IPS DF 4.7 (cell line): ENCODE results near the gene CENPX.
"Not testable (repeated sequence)": the region's sequence is repeated elsewhere in the genome, so short reads cannot be mapped to it uniquely, and the experiment has no call there.

Source experiments
- DNase-seq: peaks from one replicate; pipeline ENCODE4 v3.0.0-alpha.2; 2013; ENCODE audit warnings: low spot score; ENCODE audit errors: extremely low read depth

CENPX gene

DNA sequence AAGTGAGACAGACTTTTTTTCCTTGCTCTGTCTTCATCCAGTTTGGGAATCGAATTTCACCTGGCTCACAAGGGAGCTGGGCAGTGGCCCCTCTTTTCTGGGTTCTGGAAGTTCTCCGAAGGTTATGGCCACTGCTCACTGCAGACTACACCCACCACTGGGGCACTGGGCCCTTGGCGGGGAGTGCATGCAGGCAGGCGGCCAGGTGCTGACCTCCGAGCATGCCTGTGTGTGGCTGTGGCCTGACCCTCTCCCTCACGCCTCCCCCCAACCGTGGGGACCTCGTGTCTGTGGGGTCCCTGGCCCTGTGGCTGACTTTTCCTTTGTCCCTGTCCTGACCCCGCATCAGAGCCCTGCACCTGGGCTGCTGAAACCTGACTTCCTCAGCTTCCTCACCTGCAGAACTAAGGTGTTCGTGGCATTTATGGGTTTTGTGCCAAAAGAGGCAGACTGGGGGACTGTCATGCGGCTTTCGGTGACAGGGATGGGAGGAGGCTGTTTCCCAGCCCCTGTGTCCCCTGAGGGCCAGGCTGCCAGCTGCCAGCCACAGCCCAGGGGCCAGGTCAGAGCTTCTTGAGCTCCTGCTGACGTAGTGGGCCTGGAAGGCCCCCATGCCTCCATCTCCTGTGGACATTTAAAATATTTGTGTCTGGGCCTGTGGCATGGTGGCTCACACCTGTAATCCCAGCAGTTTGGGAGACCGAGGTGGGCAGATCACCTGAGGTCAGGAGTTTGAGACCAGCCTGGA, 23.8 kb downstream of the CENPX start:
- no peak for DNase-seq

GRCh38 chr17:81998212-81998611, 24.5 kb downstream of the CENPX start:
- DNase-seq, result no peak

DNA sequence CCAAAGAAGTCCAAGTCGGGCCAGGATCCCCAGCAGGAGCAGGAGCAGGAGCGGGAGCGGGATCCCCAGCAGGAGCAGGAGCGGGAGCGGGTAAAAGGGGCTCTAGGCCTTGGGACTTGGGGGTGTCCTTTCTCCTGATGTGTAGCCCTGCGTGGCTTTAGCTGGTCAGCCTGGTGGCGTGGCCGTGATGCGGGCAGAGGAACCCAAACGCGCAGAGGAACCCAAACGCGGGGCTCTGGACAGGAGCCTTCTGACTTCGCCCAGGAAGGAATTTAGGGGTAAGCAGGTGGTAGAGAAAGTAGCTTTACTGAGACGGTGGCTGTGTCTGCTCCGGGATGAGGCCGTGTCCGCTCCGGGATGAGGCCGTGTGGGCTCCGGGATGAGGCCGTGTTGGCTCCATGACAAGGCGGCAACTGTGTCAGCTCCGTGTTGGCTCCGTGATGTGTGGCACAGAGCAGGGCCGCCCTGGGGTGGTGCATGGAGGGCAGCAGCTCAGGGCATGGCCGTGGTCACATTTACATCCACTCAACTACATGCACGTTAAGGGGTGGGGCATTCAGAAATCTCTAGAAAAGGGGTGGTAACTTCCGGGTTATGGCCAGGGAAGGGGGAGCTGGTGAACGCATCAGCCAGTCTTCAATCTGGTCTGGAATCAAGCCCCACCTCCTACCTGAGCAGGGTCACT, 25.8 kb downstream of the CENPX start:
- no peak for DNase-seq

DNA sequence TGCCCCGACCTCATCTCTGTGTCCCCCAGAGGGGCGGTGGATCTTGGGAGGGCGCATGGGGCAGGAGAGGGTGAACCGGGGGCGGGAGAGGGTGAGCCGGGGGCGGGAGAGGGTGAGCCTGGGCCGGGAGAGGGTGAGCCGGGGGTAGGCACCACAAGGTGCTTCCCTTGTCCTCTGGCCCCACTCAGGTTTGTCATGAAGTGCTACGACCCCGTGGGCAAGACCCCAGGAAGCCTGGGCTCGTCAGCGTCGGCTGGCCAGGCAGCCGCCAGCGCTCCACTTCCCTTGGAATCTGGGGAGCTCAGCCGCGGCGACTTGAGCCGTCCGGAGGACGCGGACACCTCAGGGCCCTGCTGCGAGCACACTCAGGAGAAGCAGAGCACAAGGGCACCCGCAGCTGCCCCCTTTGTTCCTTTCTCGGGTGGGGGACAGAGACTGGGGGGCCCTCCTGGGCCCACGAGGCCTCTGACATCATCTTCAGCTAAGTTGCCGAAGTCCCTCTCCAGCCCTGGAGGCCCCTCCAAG, 26.4 kb downstream of the CENPX start:
- no peak for DNase-seq

- DNase-seq, result no peak
Observed at GRCh38 chr17:81995463-81996231, 27.0 kb downstream of the CENPX start.

DNA sequence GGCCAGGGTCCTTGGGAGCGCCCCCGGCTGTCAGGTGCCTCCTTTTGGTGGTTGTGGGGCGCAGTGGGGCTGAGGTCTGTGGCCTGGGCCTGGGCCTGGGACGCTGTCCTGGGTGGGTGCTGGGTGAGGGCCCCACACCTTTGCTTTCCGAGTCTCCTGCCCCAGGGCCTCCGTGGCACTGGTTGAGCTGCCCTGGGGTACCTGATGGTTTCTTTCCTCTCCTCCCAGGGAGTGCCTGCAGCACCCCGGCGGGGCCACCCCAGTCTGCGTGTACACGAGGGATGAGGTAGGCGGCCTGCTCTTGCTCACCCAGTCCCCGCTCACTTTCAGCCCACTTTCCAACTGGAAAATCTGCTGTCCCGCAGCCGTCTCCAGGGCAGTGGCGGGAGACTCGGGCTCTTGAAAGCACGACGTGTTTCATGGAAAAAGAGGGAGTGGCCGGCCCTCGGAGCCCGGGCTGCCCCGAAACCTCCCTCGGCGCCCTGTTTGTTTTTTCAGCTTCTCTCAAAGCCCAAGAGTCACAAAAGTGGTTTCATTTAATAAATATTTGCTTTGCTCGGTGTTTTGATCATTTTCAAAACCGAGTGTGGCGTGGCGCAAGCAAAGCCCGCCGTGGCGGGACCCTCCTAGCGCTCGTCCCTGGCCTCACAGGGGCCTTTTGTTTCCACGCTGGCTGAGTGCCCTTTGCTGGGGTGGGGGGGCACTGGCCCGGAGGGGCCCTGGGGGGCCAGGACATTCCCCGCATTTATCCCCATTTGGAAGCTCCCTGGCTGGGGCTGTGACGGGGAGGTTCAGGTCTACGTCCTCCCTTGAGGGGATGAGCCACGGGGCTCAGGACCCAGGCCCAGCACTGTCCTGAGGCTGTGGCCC, 27.9 kb downstream of the CENPX start:
- DNase-seq, result no peak

- DNase-seq, result no peak
Observed at GRCh38 chr17:81993729-81994592, 28.7 kb downstream of the CENPX start.

DNA sequence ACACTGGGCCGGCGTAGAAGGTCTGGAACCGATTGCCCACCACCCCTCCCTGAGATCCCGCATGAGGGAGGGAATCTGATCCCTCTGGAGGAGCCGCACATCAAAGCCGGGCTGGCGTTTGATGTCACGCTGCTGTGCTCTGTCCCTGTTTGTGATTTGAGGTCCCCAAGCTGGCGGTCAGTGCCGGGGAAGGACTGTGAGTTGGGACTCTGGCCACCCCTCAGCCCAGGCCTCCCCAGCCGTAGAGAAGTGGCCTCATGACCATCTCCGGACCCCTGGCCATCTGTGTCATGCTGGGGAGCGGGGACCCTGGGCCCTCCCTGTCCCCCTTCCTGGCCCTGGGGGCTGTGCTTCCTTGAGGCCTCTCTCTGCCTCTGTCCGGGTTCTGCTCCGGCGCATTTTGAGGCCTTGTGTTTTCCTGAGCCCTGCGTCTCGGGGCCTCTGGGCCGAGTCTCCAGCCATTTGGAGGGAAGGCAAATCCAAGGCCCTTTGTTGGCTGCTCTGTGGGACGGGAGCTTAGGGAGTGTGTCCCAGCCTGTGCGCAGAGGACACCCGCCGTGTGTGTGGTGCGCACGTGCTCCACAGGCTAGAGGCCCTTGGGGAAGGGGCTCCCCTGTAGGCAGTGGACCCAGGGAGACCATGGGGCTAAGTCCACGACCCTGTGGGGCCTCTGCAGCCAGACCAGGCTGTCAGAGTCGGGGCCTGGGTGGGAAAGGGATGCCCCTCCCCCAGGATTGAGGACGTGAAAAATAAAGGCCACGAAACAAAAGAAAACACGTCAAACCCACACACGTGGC, 30.2 kb downstream of the CENPX start:
- no peak for DNase-seq

- no peak for DNase-seq
Observed at GRCh38 chr17:81991684-81992305, 30.9 kb downstream of the CENPX start.

DNA sequence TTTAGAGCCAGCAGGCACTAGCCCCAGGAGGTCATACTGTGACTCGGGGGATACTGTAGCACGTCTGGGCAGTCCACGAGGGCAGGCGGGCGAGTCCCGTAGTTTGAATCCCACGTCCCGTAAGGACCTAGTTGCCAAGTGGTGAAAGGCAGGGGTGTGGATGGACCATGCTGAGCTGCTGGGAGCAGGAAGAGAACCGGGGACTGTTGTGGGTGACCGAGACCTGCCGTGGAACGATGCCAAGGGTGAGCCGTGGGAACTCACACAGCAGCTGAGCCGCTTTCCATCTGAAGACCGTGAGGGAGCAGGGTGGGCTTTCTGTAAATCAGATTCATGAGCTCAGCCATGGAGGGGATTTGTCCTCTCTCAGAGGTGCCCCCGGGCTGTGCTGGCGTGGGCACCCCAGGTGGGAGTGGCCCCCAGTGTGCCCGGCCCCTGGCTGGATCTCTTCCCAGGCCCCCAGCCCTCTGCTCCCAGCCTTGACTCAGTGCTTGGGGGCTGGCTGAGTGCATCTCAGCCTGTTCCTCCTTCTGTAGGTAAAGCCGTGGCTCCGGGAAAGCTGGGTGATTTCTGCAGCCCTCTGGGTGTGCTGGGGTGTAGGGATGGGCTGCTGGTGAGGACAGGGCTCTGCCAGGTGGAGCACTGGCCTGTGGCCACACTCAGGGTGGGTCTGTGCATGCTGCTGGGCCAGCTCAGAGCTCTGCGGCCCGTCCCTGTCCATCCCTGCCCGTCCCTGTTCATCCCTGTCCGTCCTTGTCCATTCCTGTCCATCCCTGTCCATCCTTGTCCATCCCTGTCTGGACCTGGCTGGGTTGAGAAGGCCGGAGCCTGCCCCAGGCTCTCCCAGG, 31.6 kb downstream of the CENPX start:
- no peak for DNase-seq

DNA sequence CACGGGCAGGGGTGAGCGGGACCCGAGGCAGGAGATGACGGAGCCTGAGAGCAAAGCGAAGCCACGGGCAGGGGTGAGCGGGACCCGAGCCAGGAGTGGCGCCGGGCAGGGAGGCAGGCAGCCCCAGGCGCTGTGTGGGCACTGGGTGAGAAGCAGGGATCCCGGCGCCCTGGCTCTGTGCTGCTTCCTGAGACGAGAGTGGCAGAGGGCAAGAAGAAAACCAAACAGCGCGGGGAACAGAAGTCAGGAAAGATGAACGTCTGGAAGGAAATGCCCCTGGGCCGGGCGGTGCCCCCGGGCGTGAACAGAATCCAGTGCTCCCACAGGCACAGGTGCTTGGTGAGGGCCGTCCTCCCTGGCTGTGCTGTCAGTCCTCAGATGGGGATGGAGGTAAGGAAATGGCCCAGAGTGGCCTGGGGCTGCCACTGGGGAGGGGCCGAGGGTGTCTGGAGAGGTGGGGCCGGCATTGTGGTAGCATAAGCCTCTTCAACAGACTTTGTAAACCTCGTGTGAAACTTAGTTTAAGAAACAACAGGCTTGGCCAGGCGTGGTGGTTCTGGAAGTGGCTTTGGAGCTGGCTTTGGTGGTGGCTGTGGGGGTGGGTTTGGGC, 35.4 kb downstream of the CENPX start:
- no peak for DNase-seq

DNA sequence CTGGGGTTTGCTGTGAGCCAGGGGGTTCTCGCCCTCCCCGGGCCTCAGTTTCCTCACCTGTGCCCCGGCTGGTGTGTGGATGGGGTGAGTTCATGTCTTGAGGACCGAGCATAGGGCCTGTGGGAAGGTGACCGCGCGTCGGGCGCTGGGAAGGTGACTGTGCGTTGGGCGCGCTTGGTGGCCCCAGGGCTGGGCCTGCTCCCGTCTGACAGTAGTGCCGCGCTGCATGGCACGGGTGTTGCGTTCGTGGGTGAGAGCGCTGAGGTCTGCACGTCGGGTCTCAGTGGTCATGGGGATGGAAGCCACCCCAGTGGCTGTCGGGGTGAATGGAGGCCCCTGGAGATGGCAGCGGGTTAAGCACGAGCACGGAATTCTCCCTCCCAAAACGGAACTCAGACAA, 36.1 kb downstream of the CENPX start:
- no peak for DNase-seq

- no peak for DNase-seq
Observed at GRCh38 chr17:81984773-81985410, 37.8 kb downstream of the CENPX start.

DNA sequence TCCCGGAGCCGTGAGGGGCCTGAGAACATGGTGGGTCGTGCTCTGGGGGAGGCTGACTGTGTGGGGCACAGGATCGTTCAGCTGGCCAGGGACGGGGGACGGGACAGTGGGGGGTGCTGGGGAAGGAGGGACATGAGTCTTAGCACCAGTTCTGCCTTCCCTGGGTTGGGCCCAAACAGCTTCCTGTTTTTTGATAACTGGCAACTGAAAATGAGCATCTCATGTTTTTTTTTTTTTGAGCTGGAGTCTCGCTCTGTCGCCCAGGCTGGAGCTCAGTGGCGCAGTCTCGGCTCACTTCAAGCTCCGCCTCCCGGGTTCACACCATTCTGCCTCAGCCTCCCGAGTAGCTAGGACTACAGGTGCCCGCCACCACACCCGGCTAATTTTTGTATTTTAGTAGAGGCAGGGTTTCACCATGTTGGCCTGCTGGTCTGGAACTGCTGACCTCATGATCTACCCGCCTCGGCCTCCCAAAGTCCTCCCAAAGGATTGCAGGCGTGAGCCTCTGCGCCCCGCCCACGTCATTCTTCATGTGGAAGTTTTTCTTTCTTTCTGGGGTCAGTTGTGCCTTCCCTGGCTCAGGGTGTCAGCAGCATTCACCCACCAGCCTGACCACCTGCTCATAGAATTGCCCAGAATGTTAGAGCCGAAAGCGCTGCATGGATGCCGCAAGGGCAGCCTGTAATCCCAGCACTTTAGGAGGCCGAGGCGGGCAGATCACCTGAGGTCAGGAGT, 38.9 kb downstream of the CENPX start:
- no peak for DNase-seq

DNA sequence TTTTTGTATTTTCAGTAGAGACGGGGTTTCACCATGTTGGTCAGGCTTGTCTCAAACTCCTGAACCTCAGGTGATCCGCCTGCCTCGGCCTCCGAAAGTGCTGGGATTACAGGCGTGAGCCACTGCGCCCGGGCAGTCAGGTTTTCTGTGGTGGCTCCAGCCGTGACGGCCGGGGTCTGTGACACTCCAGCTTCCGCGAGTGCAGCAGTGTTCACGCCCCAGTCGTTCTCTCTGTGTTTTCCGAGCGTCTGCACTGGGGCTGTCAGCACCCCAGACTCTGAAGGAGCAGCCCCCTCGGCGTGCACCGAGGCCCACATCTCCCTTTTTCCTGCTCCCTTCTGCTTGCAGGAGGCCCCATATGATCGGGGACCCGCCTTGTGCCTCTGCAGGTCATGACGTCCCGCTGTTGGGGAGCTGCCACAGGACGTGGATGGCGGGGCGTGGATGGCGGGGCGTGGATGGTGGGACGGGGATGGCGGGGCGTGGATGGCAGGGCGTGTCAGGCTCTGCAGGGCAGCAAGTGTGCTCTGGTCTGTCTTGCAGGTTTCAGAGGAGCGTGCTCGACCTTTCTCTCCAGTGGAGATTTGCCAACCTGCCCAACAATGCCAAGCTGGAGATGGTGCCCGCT, 39.6 kb downstream of the CENPX start:
- no peak for DNase-seq

DNA sequence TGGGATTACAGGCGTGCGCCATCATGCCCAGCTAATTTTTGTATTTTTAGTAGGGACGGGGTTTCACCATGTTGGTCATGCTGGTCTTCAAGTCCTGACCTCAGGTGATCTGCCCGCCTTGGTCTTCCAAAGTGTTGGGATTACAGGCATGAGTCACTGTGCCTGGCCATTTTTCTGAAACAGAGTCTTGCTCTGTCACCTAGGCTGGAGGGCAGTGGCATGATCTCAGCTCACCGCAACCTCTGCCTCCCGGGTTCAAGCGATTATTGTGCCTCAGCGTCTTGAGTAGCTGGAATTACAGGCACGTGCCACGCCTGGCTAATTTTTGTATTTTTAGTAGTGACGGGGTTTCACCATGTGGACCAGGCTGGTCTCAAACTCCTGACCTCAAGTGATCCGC, 41.2 kb downstream of the CENPX start:
- not testable (repeated sequence) for DNase-seq
